Testis (tissue), 3 donors: ENCODE results near the gene EFCAB7. TPM values are rescaled to one million over a fixed set of nuclear protein-coding genes. Genes with fewer than 3 reads are reported as not detected.

Experiments
- DNase-seq: peaks from one replicate; pipeline ENCODE4 v3.0.0-alpha.2; 2019
- H3K27ac ChIP-seq, 2 donors: fragments of 200-600 bp; sonication (generic); one replicate each; pipeline ENCODE4 v1.5.1; 2019
- H3K27me3 ChIP-seq: fragments of 200-600 bp; sonication (generic); one replicate; pipeline ENCODE4 v1.5.1; 2019
- H3K36me3 ChIP-seq: fragments of 200-600 bp; sonication (generic); one replicate; pipeline ENCODE4 v1.5.1; 2017; ENCODE audit warnings: low read depth; ENCODE audit errors: missing control alignments
- H3K4me1 ChIP-seq: fragments of 200-600 bp; sonication (generic); one replicate; pipeline ENCODE4 v1.5.1; 2019
- H3K4me3 ChIP-seq, 2 donors: fragments of 200-600 bp; sonication (generic); one replicate each; pipeline ENCODE4 v1.5.1; 2017 to 2019
- H3K9me3 ChIP-seq: fragments of 200-600 bp; sonication (generic); one replicate; pipeline ENCODE4 v1.5.1; 2017
- CTCF ChIP-seq, 3 experiments: fragments of 450-650 bp in 2 of 3; fragments of 200-600 bp in 1 of 3; sonication (generic) in 1 of 3; IDR thresholded peaks; one replicate each; pipeline ENCODE4 v1.5.1; 2016 to 2019; ENCODE audit warnings: antibody characterized with exemption in 3 of 3, mild to moderate bottlenecking in 2 of 3, moderate library complexity in 1 of 3
- POLR2A ChIP-seq: fragments of 450-650 bp; IDR thresholded peaks from one replicate; pipeline ENCODE4 v1.6.1; 2017; ENCODE audit warnings: antibody characterized with exemption, mild to moderate bottlenecking, moderate library complexity
- WGBS, 2 donors: methylation state at CpG; one replicate each; pipeline ENCODE4 v1.1.5; 2018; 5-methylcytosine and 5-hydroxymethylcytosine counted together
- intact Hi-C: fragments of 100-400 bp; cut with DNase I; formaldehyde crosslinking; loops from one replicate; pipeline ENCODE4 v1.15.1; 2023; ENCODE audit warnings: low total_unique reads
- polyA plus RNA-seq: library from polyadenylated mRNA; stranded (reverse); fragments of 350-450 nt; fragmentation: Illumina TruSeq; extraction: RNeasy Lipid Tissue Mini Kit (QIAGEN cat#74804); gene quantifications from one replicate; pipeline ENCODE4 v1.2.3, GENCODE V29; 2014; ENCODE audit warnings: low read depth, low replicate concordance; ENCODE audit not compliant: insufficient read depth
- total RNA-seq, 2 donors: library from RNA; depleted of rRNA; stranded (reverse); fragments of >200 nt; gene quantifications; one replicate each; pipeline ENCODE4 v1.2.3, GENCODE V29; 2016

Gene EFCAB7
- total and polyA plus RNA-seq, 3 donors from 2014 or later: 15.2 to 18.2 (median 15.6) TPM

- DNase-seq: no peak
- Histone ChIP-seq H3K9me3 (no peaks in the 10 kb centered on the region), H3K4me3 (no peak overlapping the region), H3K27me3 (no peaks in the 10 kb centered on the region), H3K4me1 (peaks cover 3% of the 10 kb centered on the region), H3K36me3 (no peaks in the 10 kb centered on the region), H3K27ac (no peak overlapping the region)
- WGBS, 2 donors: 91 to 94% methylated on average over 6 of the region's 6 CpGs
- no peak for TF ChIP-seq POLR2A
- TF ChIP-seq CTCF (IDR thresholded peaks at IDR 0.05): no peak
- intact Hi-C loops: loop anchor here (5.0 kb wide), 1 partner anchor 630 kb away; no protein-coding TSS in a partner anchor
Observed at GRCh38 chr1:63617450-63617849, 94.1 kb downstream of the EFCAB7 start.

- no peak for TF ChIP-seq POLR2A
- no peak for TF ChIP-seq CTCF (IDR thresholded peaks at IDR 0.05)
- no peak overlapping the region for H3K4me3 ChIP-seq
- H3K27me3 ChIP-seq: no peaks in the 10 kb centered on the region
- no peaks in the 10 kb centered on the region for H3K36me3 ChIP-seq
- intact Hi-C loops: loop anchor here (5.0 kb wide), 1 partner anchor 629 kb away; no protein-coding TSS in a partner anchor
- no peaks in the 10 kb centered on the region for H3K9me3 ChIP-seq
- H3K27ac ChIP-seq: no peak overlapping the region
- no peak for DNase-seq
- peaks cover under 1% of the 10 kb centered on the region for H3K4me1 ChIP-seq
Observed at GRCh38 chr1:63618011-63618410, 94.7 kb downstream of the EFCAB7 start.

- intact Hi-C loops: loop anchor here (5.0 kb wide), 1 partner anchor 628 kb away; no protein-coding TSS in a partner anchor
- TF ChIP-seq POLR2A: no peak
- no peak for TF ChIP-seq CTCF (IDR thresholded peaks at IDR 0.05)
Observed at GRCh38 chr1:63619558-63619957, 96.2 kb downstream of the EFCAB7 start.

GRCh38 chr1:63620671-63621070, 97.3 kb downstream of the EFCAB7 start:
- Histone ChIP-seq H3K4me1 (no peaks in the 10 kb centered on the region), H3K27ac (no peak overlapping the region), H3K36me3 (no peaks in the 10 kb centered on the region), H3K4me3 (no peak overlapping the region), H3K9me3 (no peaks in the 10 kb centered on the region), H3K27me3 (no peaks in the 10 kb centered on the region)
- DNase-seq: no peak
- intact Hi-C loops: no loop called here
- no peak for TF ChIP-seq CTCF (IDR thresholded peaks at IDR 0.05)
- TF ChIP-seq POLR2A: no peak
- 91 to 93% methylated on average over 5 of the region's 5 CpGs for WGBS, 2 donors

More at GRCh38 chr1:63619558-63619957, 96.2 kb downstream of the EFCAB7 start:
- no peak for DNase-seq
- Histone ChIP-seq H3K9me3 (no peaks in the 10 kb centered on the region), H3K27ac (no peak overlapping the region), H3K27me3 (no peaks in the 10 kb centered on the region), H3K36me3 (no peaks in the 10 kb centered on the region), H3K4me1 (no peaks in the 10 kb centered on the region), H3K4me3 (no peak overlapping the region)
- 94 to 95% methylated on average over 4 of the region's 4 CpGs for WGBS, 2 donors

- DNase-seq: no peak
- H3K4me1 ChIP-seq: no peaks in the 10 kb centered on the region
- 74 to 87% methylated on average over 3 of the region's 3 CpGs for WGBS, 2 donors
- H3K9me3 ChIP-seq: no peaks in the 10 kb centered on the region
- no peak overlapping the region for H3K4me3 ChIP-seq
- H3K36me3 ChIP-seq: no peaks in the 10 kb centered on the region
- no peak overlapping the region for H3K27ac ChIP-seq
- no peaks in the 10 kb centered on the region for H3K27me3 ChIP-seq
- intact Hi-C loops: no loop called here
- no peak for TF ChIP-seq POLR2A
- TF ChIP-seq CTCF (IDR thresholded peaks at IDR 0.05): no peak
Observed at GRCh38 chr1:63621075-63621474, 97.8 kb downstream of the EFCAB7 start.
